ENCODE measurements around the gene COG1.

Gene COG1

DNA sequence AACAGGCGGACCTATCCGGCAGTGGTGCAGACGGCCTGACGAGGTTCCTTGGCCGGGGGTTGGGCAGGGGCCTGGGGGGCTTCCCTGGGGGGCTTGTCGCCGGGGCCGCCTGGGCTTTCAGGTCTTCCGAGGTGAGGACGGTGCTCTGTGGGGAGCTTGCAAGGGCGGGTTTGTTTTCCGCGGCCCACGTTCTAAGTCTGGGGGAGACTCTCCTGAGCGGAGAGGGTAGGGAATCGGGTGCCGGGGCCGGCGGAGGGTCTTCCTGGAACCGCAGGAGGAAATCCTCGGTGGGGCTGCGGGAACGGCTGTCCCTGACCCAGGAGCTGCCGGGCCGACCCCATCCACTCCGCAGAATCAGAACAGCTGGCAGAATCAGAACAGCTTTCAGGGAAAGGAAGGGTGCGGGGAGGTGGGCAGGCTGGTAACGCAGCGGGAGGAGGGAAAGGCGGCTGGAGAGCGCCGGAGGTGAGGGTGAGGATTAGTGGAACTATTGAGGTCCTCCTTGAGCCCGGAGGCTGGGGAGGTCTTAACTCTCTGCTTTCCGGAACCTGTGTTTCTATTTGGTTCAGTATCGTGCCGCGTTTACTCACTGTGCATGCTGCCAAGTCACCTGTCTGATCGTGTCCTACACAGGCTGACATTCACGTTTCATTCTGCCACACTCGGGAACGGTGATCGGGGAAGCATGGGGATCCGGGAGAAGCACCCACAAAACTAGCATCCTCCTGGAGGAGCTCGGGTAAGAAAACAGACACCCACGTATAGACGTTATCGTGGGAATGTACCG is 39.9 kb downstream of the COG1 start:
- TF ChIP-seq, protein P1, sequence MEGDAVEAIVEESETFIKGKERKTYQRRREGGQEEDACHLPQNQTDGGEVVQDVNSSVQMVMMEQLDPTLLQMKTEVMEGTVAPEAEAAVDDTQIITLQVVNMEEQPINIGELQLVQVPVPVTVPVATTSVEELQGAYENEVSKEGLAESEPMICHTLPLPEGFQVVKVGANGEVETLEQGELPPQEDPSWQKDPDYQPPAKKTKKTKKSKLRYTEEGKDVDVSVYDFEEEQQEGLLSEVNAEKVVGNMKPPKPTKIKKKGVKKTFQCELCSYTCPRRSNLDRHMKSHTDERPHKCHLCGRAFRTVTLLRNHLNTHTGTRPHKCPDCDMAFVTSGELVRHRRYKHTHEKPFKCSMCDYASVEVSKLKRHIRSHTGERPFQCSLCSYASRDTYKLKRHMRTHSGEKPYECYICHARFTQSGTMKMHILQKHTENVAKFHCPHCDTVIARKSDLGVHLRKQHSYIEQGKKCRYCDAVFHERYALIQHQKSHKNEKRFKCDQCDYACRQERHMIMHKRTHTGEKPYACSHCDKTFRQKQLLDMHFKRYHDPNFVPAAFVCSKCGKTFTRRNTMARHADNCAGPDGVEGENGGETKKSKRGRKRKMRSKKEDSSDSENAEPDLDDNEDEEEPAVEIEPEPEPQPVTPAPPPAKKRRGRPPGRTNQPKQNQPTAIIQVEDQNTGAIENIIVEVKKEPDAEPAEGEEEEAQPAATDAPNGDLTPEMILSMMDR (IDR thresholded peaks at IDR 0.05; ENCODE audit: low read depth, low read length), result no peak

DNA sequence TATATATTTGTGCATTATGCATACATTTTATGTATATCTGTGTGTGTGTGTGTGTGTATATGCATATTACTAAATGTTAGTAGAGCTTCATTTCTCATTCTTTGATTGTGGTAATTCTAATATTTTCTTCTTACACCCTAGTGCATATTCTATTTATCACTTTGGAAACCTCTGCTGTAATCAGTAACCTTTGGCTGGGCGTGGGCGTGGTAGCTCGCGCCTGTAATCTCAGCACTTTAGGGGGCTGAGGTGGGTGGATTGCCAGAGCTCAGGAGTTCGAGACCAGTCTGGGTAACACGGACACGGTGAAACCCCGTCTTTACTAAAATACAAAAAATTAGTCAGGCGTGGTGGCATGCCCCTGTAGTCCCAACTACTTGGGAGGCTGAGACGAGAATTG is 41.9 kb downstream of the COG1 start:
- no peak overlapping the region for H3K4me3 ChIP-seq (ENCODE audit: low read depth, low read length)
- TF ChIP-seq, protein P1 (IDR thresholded peaks at IDR 0.05; ENCODE audit: low read depth, low read length), result no peak

More for the DNA sequence above, 39.9 kb downstream of the COG1 start:
- H3K4me3 ChIP-seq (ENCODE audit: low read depth, low read length), result peak overlapping the region; percentile 96

GRCh38 chr17:73237714-73238113 is 44.9 kb downstream of the COG1 start:
- TF ChIP-seq, protein P1 (IDR thresholded peaks at IDR 0.05; ENCODE audit: low read depth, low read length), result no peak
- no peak overlapping the region for H3K4me3 ChIP-seq (ENCODE audit: low read depth, low read length)

- TF ChIP-seq, protein P1 (IDR thresholded peaks at IDR 0.05; ENCODE audit: low read depth, low read length), result no peak
- no peak overlapping the region for H3K4me3 ChIP-seq (ENCODE audit: low read depth, low read length)
Measured at GRCh38 chr17:73240561-73240960, 47.7 kb downstream of the COG1 start.

GRCh38 chr17:73247726-73248125 is 54.9 kb downstream of the COG1 start:
- no peak overlapping the region for H3K4me3 ChIP-seq (ENCODE audit: low read depth, low read length)
- TF ChIP-seq, protein P1 (IDR thresholded peaks at IDR 0.05; ENCODE audit: low read depth, low read length), result no peak

- no peak overlapping the region for H3K4me3 ChIP-seq (ENCODE audit: low read depth, low read length)
- TF ChIP-seq, protein P1 (IDR thresholded peaks at IDR 0.05; ENCODE audit: low read depth, low read length), result no peak
Measured at GRCh38 chr17:73248532-73248931, 55.7 kb downstream of the COG1 start.

- TF ChIP-seq, protein P1 (IDR thresholded peaks at IDR 0.05; ENCODE audit: low read depth, low read length), result no peak
- H3K4me3 ChIP-seq (ENCODE audit: low read depth, low read length), result no peak overlapping the region
Measured at GRCh38 chr17:73249700-73250099, 56.8 kb downstream of the COG1 start.
